Subcutaneous abdominal adipose tissue (tissue), 5 donors: ENCODE measurements around the gene SPRED2.
A peak's percentile ranks its signal among the peaks of the same experiment; 100 is the strongest.

Experiments
- H3K27ac ChIP-seq: one replicate; pipeline ENCODE4 v1.7.0; 2013; ENCODE audit warnings: low read depth, mild to moderate bottlenecking, inconsistent platforms, low read length, moderate library complexity
- H3K27me3 ChIP-seq, 5 donors: one replicate each; pipeline ENCODE4 v1.7.0; 2013; ENCODE audit warnings: low read length in 5 of 5, inconsistent platforms in 1 of 5; ENCODE audit not compliant: control insufficient read depth in 5 of 5, insufficient read depth in 4 of 5
- H3K36me3 ChIP-seq, 5 donors: one replicate each; pipeline ENCODE4 v1.7.0; 2013; ENCODE audit warnings: low read length in 5 of 5; ENCODE audit not compliant: control insufficient read depth in 5 of 5, insufficient read depth in 5 of 5
- H3K4me1 ChIP-seq, 5 donors: one replicate each; pipeline ENCODE4 v1.7.0; 2013; ENCODE audit warnings: low read length in 5 of 5, mild to moderate bottlenecking in 3 of 5, moderate library complexity in 1 of 5; ENCODE audit not compliant: control insufficient read depth in 5 of 5, insufficient read depth in 5 of 5
- H3K4me3 ChIP-seq, 5 donors: one replicate each; pipeline ENCODE4 v1.7.0; 2013; ENCODE audit warnings: low read length in 5 of 5, low read depth in 1 of 5
- H3K9ac ChIP-seq, 5 donors: one replicate each; pipeline ENCODE4 v1.7.0; 2013; ENCODE audit warnings: low read length in 5 of 5, mild to moderate bottlenecking in 4 of 5, moderate library complexity in 3 of 5
- H3K9me3 ChIP-seq, 5 donors: one replicate each; pipeline ENCODE4 v1.7.0; 2013; ENCODE audit warnings: low read length in 5 of 5; ENCODE audit not compliant: control insufficient read depth in 5 of 5
- donor health status: healthy.
- donor health status: healthy.
- donor health status: healthy.
- donor health status: healthy.
- donor health status: healthy.

SPRED2 gene

DNA sequence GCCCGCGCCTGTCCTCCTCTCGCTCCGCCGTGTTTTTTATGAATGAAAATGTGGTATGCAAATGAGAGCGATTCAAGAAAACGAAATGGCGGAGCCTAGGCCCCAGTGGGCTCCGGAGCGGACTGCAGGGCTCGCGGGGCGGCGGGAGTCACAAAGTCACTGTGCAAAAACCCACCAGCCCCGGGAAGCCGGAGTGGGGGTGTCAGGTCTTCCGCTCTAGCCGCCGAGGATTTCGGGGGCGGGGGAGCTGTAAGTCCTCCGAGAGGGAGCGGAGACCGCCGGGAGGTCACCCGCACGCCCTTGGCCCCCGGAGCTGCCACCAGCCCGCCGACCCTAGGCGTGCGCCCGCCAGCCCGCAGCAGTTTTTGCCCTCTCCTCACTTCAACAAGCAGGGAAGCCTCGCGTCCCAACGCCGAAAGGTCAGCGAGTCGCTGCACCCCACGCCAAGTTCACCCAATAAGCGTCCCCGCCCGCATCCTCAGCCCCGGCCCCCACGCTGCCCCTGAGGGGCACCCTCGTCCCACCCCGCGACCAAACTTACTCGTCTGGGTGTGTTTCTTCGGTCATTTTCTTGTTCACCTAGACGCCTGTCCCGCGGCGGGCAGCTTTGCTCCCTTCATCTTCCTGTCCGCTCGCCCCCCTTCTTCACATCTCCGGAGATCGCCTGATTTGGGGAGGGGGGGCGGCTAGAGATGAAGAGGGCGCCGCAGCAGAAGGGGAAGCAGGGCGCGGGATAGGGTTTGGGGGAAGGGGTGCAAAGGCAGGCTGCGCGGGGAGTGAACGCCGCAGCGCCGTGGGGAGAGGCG is 775 bp downstream of the SPRED2 start:
- Histone ChIP-seq H3K27ac (peak overlapping the region; percentile 90), H3K4me3 (peak overlapping the region; percentile 76 to 94 (median 77)), H3K9me3 (no peaks in the 10 kb centered on the region), H3K4me1 (peaks cover 0 to 41% (median 28%) of the 10 kb centered on the region in 5 donors), H3K9ac (peak overlapping the region in 4 of 5 donors; percentile 72 to 85 (median 75)), H3K36me3 (no peaks in the 10 kb centered on the region), H3K27me3 (no peaks in the 10 kb centered on the region)

- H3K36me3 ChIP-seq: no peaks in the 10 kb centered on the region
- no peaks in the 10 kb centered on the region for H3K27me3 ChIP-seq
- peak overlapping the region; percentile 76 to 94 (median 82) for H3K4me3 ChIP-seq
- no peaks in the 10 kb centered on the region for H3K9me3 ChIP-seq
- peak overlapping the region in 4 of 5 donors; percentile 64 to 85 (median 74) for H3K9ac ChIP-seq
- peak overlapping the region; percentile 90 for H3K27ac ChIP-seq
- peaks cover 0 to 39% (median 31%) of the 10 kb centered on the region in 5 donors for H3K4me1 ChIP-seq
Measured at GRCh38 chr2:65430603-65431420, 1.6 kb downstream of the SPRED2 start.

DNA sequence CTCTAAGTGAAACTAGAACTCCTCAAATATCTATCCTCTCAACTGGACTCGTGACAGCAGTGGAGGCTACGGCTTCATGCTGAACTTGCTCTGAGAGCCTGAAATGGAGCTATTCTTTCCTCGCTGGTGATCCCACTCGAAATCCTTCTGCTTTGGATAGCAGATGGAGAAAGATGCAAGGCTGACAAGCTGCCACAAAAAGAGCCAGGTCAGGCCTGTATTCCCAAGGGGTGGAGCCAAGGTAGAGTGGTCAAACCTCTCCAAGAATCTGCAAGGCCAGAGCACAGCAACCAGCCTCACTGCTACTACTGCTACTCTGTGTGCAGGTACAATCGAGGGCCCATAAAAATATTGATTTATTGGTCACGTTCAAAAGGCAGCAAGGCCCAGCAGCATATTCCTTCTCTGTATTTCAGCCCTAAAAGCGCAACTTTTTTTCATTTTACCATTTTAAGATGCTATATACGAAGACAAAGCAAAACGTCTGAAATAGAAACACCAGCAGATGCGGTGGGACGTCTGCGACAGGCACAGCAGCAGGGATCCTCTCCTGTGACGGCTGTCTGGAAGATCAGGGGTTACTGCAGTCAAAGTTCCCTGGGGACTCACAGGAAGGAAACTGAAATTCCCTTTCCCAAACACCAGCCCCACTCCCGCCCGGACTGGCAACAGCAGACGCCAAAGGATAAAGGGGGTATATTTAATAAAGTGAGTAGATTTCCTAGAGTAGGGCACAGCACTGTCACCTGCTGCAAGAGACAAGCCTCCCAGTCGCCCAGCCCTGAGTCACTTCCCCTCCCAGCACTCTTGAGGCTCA is 2.4 kb downstream of the SPRED2 start:
- Histone ChIP-seq H3K27me3 (no peaks in the 10 kb centered on the region), H3K9ac (peak overlapping the region in 4 of 5 donors; percentile 64 to 77 (median 74)), H3K36me3 (no peaks in the 10 kb centered on the region), H3K27ac (peak overlapping the region; percentile 90), H3K4me3 (peak overlapping the region; percentile 76 to 94 (median 82)), H3K4me1 (peaks cover 0 to 33% (median 27%) of the 10 kb centered on the region in 5 donors), H3K9me3 (no peaks in the 10 kb centered on the region)

- no peaks in the 10 kb centered on the region for H3K27me3 ChIP-seq
- no peak overlapping the region for H3K9ac ChIP-seq
- peaks cover 0 to 36% (median 27%) of the 10 kb centered on the region in 5 donors for H3K4me1 ChIP-seq
- H3K9me3 ChIP-seq: no peaks in the 10 kb centered on the region
- no peak overlapping the region for H3K27ac ChIP-seq
- H3K4me3 ChIP-seq: no peak overlapping the region
- H3K36me3 ChIP-seq: no peaks in the 10 kb centered on the region
Measured at GRCh38 chr2:65427532-65427931, 4.9 kb downstream of the SPRED2 start.

DNA sequence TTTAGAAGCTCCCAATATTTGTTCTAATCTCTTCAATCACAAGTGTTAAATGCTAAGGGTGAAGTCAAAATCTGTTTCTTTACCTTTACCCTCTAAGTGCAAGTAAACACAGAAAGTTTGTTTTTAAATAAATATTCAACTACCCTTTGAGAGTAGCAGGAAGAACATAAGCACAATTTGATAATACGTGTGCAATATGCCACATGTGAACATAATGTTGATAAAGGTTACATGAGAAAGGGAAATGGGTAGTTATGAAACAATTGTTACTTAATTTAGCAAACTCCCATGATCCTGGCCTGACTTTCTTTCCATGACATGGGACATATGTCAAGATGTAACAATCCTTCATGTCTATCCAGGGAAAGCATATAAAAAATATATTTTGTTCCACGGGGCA is 7.1 kb downstream of the SPRED2 start:
- H3K4me1 ChIP-seq: peaks cover 0 to 46% (median 21%) of the 10 kb centered on the region in 5 donors
- H3K9ac ChIP-seq: no peak overlapping the region
- H3K27ac ChIP-seq: no peak overlapping the region

GRCh38 chr2:65424391-65424790 is 8.0 kb downstream of the SPRED2 start:
- H3K27me3 ChIP-seq: no peaks in the 10 kb centered on the region
- no peak overlapping the region for H3K9ac ChIP-seq
- H3K36me3 ChIP-seq: no peaks in the 10 kb centered on the region
- H3K9me3 ChIP-seq: no peaks in the 10 kb centered on the region
- H3K27ac ChIP-seq: no peak overlapping the region
- H3K4me3 ChIP-seq: no peak overlapping the region
- H3K4me1 ChIP-seq: peaks cover 0 to 42% (median 12%) of the 10 kb centered on the region in 5 donors

More for the DNA sequence above, 7.1 kb downstream of the SPRED2 start:
- Histone ChIP-seq H3K36me3 (no peaks in the 10 kb centered on the region), H3K27me3 (no peaks in the 10 kb centered on the region), H3K4me3 (no peak overlapping the region), H3K9me3 (no peaks in the 10 kb centered on the region)

GRCh38 chr2:65421432-65421748 is 11.0 kb downstream of the SPRED2 start:
- H3K9me3 ChIP-seq: no peaks in the 10 kb centered on the region
- no peaks in the 10 kb centered on the region for H3K27me3 ChIP-seq
- no peak overlapping the region for H3K27ac ChIP-seq
- H3K4me3 ChIP-seq: no peak overlapping the region
- no peak overlapping the region for H3K9ac ChIP-seq
- peaks cover 0 to 38% (median 12%) of the 10 kb centered on the region in 5 donors for H3K4me1 ChIP-seq
- no peaks in the 10 kb centered on the region for H3K36me3 ChIP-seq

DNA sequence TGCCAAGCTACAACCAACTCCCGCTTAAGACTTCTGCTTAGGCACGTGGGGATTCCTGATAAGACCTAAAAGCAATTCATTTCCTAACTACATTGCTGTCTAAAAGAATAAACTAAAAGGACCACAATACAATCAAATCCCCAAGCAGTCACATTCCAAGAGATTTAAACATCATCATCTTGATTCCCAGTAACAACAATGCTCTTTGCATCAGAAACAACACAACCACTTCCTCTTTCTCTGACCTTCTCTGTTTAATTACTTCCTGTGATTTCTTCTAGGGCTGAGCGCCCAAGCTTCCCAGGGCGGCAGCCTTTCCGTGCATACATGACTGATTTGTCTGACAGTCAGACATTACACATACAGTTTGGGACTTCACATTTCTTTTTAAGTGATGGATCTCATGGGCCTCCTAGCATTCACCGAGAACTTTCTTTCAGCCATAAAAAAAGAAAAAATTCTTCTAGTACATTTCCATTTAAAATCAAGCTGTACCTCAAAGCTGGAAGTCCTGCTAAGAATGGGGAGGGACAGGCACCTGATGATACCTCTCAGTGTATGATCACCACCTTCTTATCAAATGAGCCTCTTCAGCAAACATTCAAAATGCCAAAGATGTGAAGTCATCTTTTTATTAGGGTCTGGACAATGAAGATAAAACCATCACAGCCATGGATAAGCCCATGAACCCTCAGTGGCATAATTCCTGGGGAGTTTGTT is 11.5 kb downstream of the SPRED2 start:
- Histone ChIP-seq H3K27ac (no peak overlapping the region), H3K9ac (no peak overlapping the region), H3K27me3 (no peaks in the 10 kb centered on the region)

DNA sequence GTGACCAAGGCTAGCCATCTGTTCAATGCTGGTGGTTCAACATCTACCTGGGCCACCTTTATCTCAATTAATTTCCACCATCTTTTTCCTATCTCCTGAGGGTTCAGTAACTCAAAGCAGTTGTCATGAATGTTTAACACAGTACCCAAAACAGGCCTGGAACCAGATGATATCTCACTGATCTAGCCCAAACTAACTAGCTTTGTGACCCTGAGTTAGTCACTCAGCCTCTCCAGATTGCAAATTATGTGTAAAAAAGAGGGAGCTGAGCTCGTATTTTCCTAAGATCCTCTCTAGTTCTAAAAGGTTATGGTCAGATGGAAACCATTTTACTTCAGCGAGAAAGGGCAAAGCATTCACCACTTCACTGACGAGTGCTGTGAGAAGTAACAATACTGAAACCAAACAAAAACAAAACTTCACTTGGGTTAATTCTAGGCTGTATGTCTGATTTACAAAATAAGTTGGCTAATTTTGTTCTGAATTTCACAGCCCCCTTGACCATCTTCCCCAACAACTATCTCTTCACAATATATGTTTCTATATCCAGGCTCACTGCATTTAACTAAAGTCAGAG is 14.8 kb downstream of the SPRED2 start:
- Histone ChIP-seq H3K9ac (no peak overlapping the region), H3K36me3 (peaks cover 0 to 2% (median 0%) of the 10 kb centered on the region in 5 donors), H3K4me1 (peaks cover 0 to 28% (median 18%) of the 10 kb centered on the region in 5 donors), H3K27ac (no peak overlapping the region), H3K9me3 (no peaks in the 10 kb centered on the region), H3K27me3 (no peaks in the 10 kb centered on the region), H3K4me3 (no peak overlapping the region)

More for the DNA sequence above, 11.5 kb downstream of the SPRED2 start:
- Histone ChIP-seq H3K4me1 (peaks cover 0 to 34% (median 11%) of the 10 kb centered on the region in 5 donors), H3K4me3 (no peak overlapping the region), H3K9me3 (no peaks in the 10 kb centered on the region), H3K36me3 (no peaks in the 10 kb centered on the region)
